H9 (cell line): ENCODE data around the gene CBX5. TPM values are rescaled to one million over a fixed set of nuclear protein-coding genes. Genes with fewer than 3 reads are reported as not detected.

Experiments
- DNase-seq: peaks from one replicate; pipeline ENCODE4 v3.0.0-alpha.2; 2017
- H2AFZ ChIP-seq: one replicate; pipeline ENCODE4 v1.6.1; 2013; ENCODE audit warnings: mild to moderate bottlenecking, low read length, control low read depth, moderate library complexity
- H2AK5ac ChIP-seq: 2 replicates; pipeline ENCODE4 v1.6.1; 2013; ENCODE audit warnings: low read length, control low read depth, mixed read lengths; ENCODE audit not compliant: insufficient read length
- H2BK120ac ChIP-seq: one replicate; pipeline ENCODE4 v1.6.1; 2013; ENCODE audit warnings: low read depth, mild to moderate bottlenecking, low read length, control low read depth, inconsistent platforms; ENCODE audit not compliant: poor library complexity, severe bottlenecking
- H2BK12ac ChIP-seq: 2 replicates; pipeline ENCODE4 v1.6.1; 2013; ENCODE audit warnings: low read length, control low read depth, mixed read lengths, low read depth; ENCODE audit not compliant: insufficient read length
- H2BK15ac ChIP-seq: 2 replicates; pipeline ENCODE4 v1.6.1; 2013; ENCODE audit warnings: low read depth, low read length, control low read depth
- H2BK20ac ChIP-seq: one replicate; pipeline ENCODE4 v1.6.1; 2013; ENCODE audit warnings: low read depth, mild to moderate bottlenecking, low read length, control low read depth, inconsistent platforms; ENCODE audit not compliant: poor library complexity, severe bottlenecking
- H2BK5ac ChIP-seq: 2 replicates; pipeline ENCODE4 v1.6.1; 2013; ENCODE audit warnings: low read length, control low read depth, mixed read lengths; ENCODE audit not compliant: insufficient read length
- H3K14ac ChIP-seq: 2 replicates; pipeline ENCODE4 v1.6.1; 2013; ENCODE audit warnings: low read length, control low read depth; ENCODE audit not compliant: insufficient read depth
- H3K18ac ChIP-seq: 2 replicates; pipeline ENCODE4 v1.6.1; 2013; ENCODE audit warnings: low read depth, mild to moderate bottlenecking, mixed read lengths, low read length, control low read depth; ENCODE audit not compliant: insufficient read length
- H3K23ac ChIP-seq: 2 replicates; pipeline ENCODE4 v1.6.1; 2013; ENCODE audit warnings: low read length, control low read depth, mixed read lengths, low read depth; ENCODE audit not compliant: insufficient read length
- H3K23me2 ChIP-seq: 2 replicates; pipeline ENCODE4 v1.6.1; 2013; ENCODE audit warnings: low read depth, mild to moderate bottlenecking, mixed read lengths, low read length, control low read depth; ENCODE audit not compliant: insufficient read length, poor library complexity, severe bottlenecking
- H3K27ac ChIP-seq: 2 replicates; pipeline ENCODE4 v1.5.1; 2013; ENCODE audit warnings: low read length, control low read depth, mixed read lengths, low read depth; ENCODE audit not compliant: insufficient read length
- H3K27me3 ChIP-seq: 2 replicates; pipeline ENCODE4 v1.6.1; 2013; ENCODE audit warnings: low read length, control low read depth, inconsistent platforms; ENCODE audit not compliant: insufficient read depth
- H3K4ac ChIP-seq: 2 replicates; pipeline ENCODE4 v1.6.1; 2013; ENCODE audit warnings: low read depth, mild to moderate bottlenecking, control low read depth, inconsistent platforms, low read length, moderate library complexity
- H3K4me1 ChIP-seq: 2 replicates; pipeline ENCODE4 v1.6.1; 2013; ENCODE audit warnings: low read length, control low read depth, inconsistent platforms; ENCODE audit not compliant: insufficient read depth
- H3K4me2 ChIP-seq: 2 replicates; pipeline ENCODE4 v1.6.1; 2013; ENCODE audit warnings: low read length, control low read depth, mixed read lengths; ENCODE audit not compliant: insufficient read length, insufficient read depth
- H3K56ac ChIP-seq: 2 replicates; pipeline ENCODE4 v1.6.1; 2013; ENCODE audit warnings: low read depth, mild to moderate bottlenecking, mixed read lengths, low read length, control low read depth; ENCODE audit not compliant: insufficient read length
- H3K79me1 ChIP-seq: 2 replicates; pipeline ENCODE4 v1.6.1; 2013; ENCODE audit warnings: low read depth, mild to moderate bottlenecking, moderate library complexity, low read length, control low read depth, inconsistent platforms; ENCODE audit not compliant: insufficient read depth, poor library complexity, severe bottlenecking
- H3K79me2 ChIP-seq: 2 replicates; pipeline ENCODE4 v1.6.1; 2013; ENCODE audit warnings: low read length, control low read depth, inconsistent platforms; ENCODE audit not compliant: insufficient read depth
- H3K9ac ChIP-seq: 2 replicates; pipeline ENCODE4 v1.6.1; 2013; ENCODE audit warnings: low read length, control low read depth, mixed read lengths; ENCODE audit not compliant: insufficient read length; ENCODE audit errors: extremely low read depth
- H3K9me3 ChIP-seq: one replicate; pipeline ENCODE4 v1.6.1; 2013; ENCODE audit warnings: low read depth, low read length, inconsistent platforms; ENCODE audit not compliant: control insufficient read depth
- H3T11ph ChIP-seq: one replicate; pipeline ENCODE4 v1.6.1; 2013; ENCODE audit warnings: mild to moderate bottlenecking, low read length, control low read depth, inconsistent platforms
- H4K20me1 ChIP-seq: one replicate; pipeline ENCODE4 v1.6.1; 2013; ENCODE audit not compliant: control insufficient read depth, insufficient read length, insufficient read depth
- H4K5ac ChIP-seq: 2 replicates; pipeline ENCODE4 v1.6.1; 2013; ENCODE audit warnings: low read depth, mild to moderate bottlenecking, mixed read lengths, low read length, control low read depth; ENCODE audit not compliant: insufficient read length
- H4K8ac ChIP-seq: replicated peaks from 2 replicates; pipeline ENCODE4 v1.6.1; 2013; ENCODE audit warnings: low read length, control low read depth, mixed read lengths, low read depth; ENCODE audit not compliant: insufficient read length
- H4K91ac ChIP-seq: 2 replicates; pipeline ENCODE4 v1.6.1; 2013; ENCODE audit warnings: low read depth, mild to moderate bottlenecking, moderate library complexity, mixed read lengths, low read length, control low read depth; ENCODE audit not compliant: insufficient read length
- H3K27ac Mint-ChIP-seq, 3 experiments: 2 replicates in 2 of 3; 3 replicates in 1 of 3; pipeline ENCODE4 v1.8.0; 2020 to 2021; ENCODE audit warnings: mixed read lengths in 3 of 3, mild to moderate bottlenecking in 1 of 3, moderate library complexity in 1 of 3
- H3K27me3 Mint-ChIP-seq: 2 replicates; pipeline ENCODE4 v1.8.0; 2021; ENCODE audit warnings: low read depth, mild to moderate bottlenecking, moderate library complexity, mixed read lengths
- H3K36me3 Mint-ChIP-seq, 3 experiments: 2 replicates in 2 of 3; 3 replicates in 1 of 3; pipeline ENCODE4 v1.8.0; 2020 to 2021; ENCODE audit warnings: low read depth in 3 of 3, mixed read lengths in 3 of 3; ENCODE audit not compliant: insufficient read depth in 1 of 3
- H3K4me1 Mint-ChIP-seq, 2 experiments: 2 replicates each; pipeline ENCODE4 v1.8.0; 2020; ENCODE audit warnings: mixed read lengths in 2 of 2
- H3K4me3 Mint-ChIP-seq, 2 experiments: 2 replicates in 1 of 2; 3 replicates in 1 of 2; pipeline ENCODE4 v1.8.0; 2020 to 2021; ENCODE audit warnings: mild to moderate bottlenecking in 2 of 2, mixed read lengths in 2 of 2, moderate library complexity in 1 of 2
- H3K9me3 Mint-ChIP-seq, 2 experiments: 2 replicates in 1 of 2; 3 replicates in 1 of 2; pipeline ENCODE4 v1.8.0; 2020; ENCODE audit warnings: mild to moderate bottlenecking in 2 of 2, mixed read lengths in 2 of 2, moderate library complexity in 1 of 2
- WGBS: extraction: QIAGEN DNeasy Blood & Tissue Kit; methylation state at CpG from one replicate; pipeline ENCODE4 v1.1.7; 2013; ENCODE audit warnings: missing lambda C conversion rate, low lambda C conversion rate, mixed read lengths; ENCODE audit not compliant: insufficient read length; ENCODE audit errors: extremely low coverage; 5-methylcytosine and 5-hydroxymethylcytosine counted together
- total RNA-seq: library from RNA; stranded (reverse); gene quantifications from 2 replicates; pipeline ENCODE4 v1.2.1, GENCODE V29; 2021
- TF ChIP-seq, protein P1 (sequence below): fragments of 200-600 bp; sonication (generic); conservative IDR thresholded peaks from 3 replicates; pipeline ENCODE4 v1.8.0; 2021; ENCODE audit warnings: antibody characterized with exemption, mild to moderate bottlenecking

The CBX5 gene
- total RNA-seq, 1 experiment from 2014 or later: 206 TPM

DNA sequence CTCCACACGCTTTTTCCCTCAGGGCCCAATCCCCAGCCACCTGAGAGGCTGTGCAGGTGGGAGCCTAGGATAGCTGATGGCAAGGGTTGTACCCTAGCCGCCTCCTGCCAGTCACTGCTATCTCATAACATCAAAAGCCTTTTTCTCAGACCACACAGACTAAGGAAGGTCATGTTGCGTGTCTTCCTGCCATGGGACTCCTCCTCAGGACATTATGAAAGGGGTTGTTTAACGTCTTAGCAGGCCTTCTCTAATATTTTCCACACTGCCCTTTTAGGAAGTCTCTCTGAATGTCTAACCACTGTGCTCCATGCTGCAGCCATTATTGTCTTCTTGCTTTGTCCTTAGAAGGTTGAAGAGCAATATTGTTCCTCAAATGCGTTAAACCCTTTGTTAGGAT, 83.5 kb downstream of the CBX5 start:
- no peak overlapping the region for H3K27ac ChIP-seq
- Mint-ChIP-seq H3K36me3 (no peaks in the 10 kb centered on the region), H3K4me3 (no peak overlapping the region), H3K27me3 (peaks cover 100% of the 10 kb centered on the region), H3K9me3 (peaks cover 0 to 3% of the 10 kb centered on the region in 2 experiments; a peak in 2 of 5 replicates), H3K4me1 (peaks cover 7 to 24% of the 10 kb centered on the region in 2 experiments), H3K27ac (no peak overlapping the region)
- H3K27me3 ChIP-seq: peaks cover 12% of the 10 kb centered on the region; the same call in 1 of the 2 replicates
- no peak overlapping the region for H3K4me2 ChIP-seq
- H3K4me1 ChIP-seq: 0 out of 2 replicates have a peak, but pooled peaks cover 2% of the 10 kb centered on the region
- H4K91ac ChIP-seq: no peak overlapping the region
- no peak overlapping the region for H2BK15ac ChIP-seq
- no peak overlapping the region for H2BK12ac ChIP-seq
- no peak overlapping the region for H2BK5ac ChIP-seq
- H3K18ac ChIP-seq: no peak overlapping the region
- no peak for DNase-seq
- H2AFZ ChIP-seq: no peak overlapping the region
- no peak overlapping the region for H3K14ac ChIP-seq
- H2AK5ac ChIP-seq: no peak overlapping the region
- no peaks in the 10 kb centered on the region for H4K20me1 ChIP-seq
- no peak overlapping the region for H4K5ac ChIP-seq
- no CpG with 5 or more reads among the region's 5 CpGs for WGBS
- H3K79me2 ChIP-seq: no peaks in the 10 kb centered on the region
- no peak overlapping the region for H2BK20ac ChIP-seq
- H3T11ph ChIP-seq: no peak overlapping the region
- H2BK120ac ChIP-seq: no peak overlapping the region
- H3K4ac ChIP-seq: no peak overlapping the region
- no peaks in the 10 kb centered on the region for H3K79me1 ChIP-seq
- no peak overlapping the region for H3K56ac ChIP-seq
- H4K8ac ChIP-seq: no peak overlapping the region
- H3K23ac ChIP-seq: no peak overlapping the region
- H3K9ac ChIP-seq: no peak overlapping the region
- TF ChIP-seq, protein P1, sequence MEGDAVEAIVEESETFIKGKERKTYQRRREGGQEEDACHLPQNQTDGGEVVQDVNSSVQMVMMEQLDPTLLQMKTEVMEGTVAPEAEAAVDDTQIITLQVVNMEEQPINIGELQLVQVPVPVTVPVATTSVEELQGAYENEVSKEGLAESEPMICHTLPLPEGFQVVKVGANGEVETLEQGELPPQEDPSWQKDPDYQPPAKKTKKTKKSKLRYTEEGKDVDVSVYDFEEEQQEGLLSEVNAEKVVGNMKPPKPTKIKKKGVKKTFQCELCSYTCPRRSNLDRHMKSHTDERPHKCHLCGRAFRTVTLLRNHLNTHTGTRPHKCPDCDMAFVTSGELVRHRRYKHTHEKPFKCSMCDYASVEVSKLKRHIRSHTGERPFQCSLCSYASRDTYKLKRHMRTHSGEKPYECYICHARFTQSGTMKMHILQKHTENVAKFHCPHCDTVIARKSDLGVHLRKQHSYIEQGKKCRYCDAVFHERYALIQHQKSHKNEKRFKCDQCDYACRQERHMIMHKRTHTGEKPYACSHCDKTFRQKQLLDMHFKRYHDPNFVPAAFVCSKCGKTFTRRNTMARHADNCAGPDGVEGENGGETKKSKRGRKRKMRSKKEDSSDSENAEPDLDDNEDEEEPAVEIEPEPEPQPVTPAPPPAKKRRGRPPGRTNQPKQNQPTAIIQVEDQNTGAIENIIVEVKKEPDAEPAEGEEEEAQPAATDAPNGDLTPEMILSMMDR: no peak
- H3K23me2 ChIP-seq: no peaks in the 10 kb centered on the region
- H3K9me3 ChIP-seq: no peaks in the 10 kb centered on the region
